Peyer's patch (tissue), 4 donors: ENCODE data around the gene ZBTB7A.
"Not testable (repeated sequence)": the region's sequence is repeated elsewhere in the genome, so short reads cannot be mapped to it uniquely, and the experiment has no call there.

Source experiments
- POLR2A ChIP-seq, 2 donors: fragments of 450-650 bp; IDR thresholded peaks; one replicate each; pipeline ENCODE4 v1.5.1; 2017; ENCODE audit warnings: antibody characterized with exemption in 2 of 2, mild to moderate bottlenecking in 2 of 2, moderate library complexity in 2 of 2
- TF ChIP-seq, protein P1 (sequence below), 6 experiments: fragments of 450-650 bp in 4 of 6; fragments of 200-600 bp in 2 of 6; sonication (generic) in 1 of 6; IDR thresholded peaks; one replicate each; pipeline ENCODE4 v1.5.1; 2017 to 2019; ENCODE audit warnings: antibody characterized with exemption in 6 of 6, mild to moderate bottlenecking in 3 of 6, moderate library complexity in 1 of 6

DNA sequence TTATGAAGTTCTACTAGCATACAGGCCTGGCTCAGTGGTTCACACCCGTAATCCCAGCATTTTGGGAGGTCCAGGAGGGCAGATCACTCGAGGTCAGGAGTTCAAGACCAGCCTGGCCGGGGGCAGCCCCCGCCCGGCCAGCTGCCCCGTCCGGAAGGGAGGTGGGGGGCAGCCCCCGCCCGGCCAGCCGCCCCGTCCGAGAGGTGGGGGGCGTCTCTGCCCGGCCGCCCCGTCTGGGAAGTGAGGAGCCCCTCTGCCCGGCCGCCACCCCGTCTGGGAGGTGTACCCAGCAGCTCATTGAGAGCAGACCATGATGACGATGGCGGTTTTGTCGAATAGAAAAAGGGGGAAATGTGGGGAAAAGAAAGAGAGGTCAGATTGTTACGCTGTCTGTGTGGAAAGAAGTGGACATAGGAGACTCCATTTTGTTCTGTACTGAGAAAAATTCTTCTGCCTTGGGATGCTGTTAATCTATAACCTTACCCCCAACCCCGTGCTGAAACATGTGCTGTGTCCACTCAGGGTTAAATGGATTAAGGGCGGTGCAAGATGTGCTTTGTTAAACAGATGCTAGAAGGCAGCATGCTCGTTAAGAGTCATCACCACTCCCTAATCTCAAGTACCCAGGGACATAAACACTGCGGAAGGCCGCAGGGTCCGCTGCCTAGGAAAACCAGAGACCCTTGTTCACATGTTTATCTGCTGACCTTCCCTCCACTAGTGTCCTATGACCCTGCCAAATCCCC is 67.9 kb downstream of the ZBTB7A start:
- TF ChIP-seq, protein P1, sequence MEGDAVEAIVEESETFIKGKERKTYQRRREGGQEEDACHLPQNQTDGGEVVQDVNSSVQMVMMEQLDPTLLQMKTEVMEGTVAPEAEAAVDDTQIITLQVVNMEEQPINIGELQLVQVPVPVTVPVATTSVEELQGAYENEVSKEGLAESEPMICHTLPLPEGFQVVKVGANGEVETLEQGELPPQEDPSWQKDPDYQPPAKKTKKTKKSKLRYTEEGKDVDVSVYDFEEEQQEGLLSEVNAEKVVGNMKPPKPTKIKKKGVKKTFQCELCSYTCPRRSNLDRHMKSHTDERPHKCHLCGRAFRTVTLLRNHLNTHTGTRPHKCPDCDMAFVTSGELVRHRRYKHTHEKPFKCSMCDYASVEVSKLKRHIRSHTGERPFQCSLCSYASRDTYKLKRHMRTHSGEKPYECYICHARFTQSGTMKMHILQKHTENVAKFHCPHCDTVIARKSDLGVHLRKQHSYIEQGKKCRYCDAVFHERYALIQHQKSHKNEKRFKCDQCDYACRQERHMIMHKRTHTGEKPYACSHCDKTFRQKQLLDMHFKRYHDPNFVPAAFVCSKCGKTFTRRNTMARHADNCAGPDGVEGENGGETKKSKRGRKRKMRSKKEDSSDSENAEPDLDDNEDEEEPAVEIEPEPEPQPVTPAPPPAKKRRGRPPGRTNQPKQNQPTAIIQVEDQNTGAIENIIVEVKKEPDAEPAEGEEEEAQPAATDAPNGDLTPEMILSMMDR (IDR thresholded peaks at IDR 0.05): not testable (repeated sequence)
- not testable (repeated sequence) for TF ChIP-seq POLR2A (IDR thresholded peaks at IDR 0.05)
